NOMO-1 (cell line): ENCODE results near the gene ITGA4.

Experiments used
- DNase-seq, 2 experiments: peaks; one replicate each; lab custom pipeline; 2025; ENCODE audit not compliant: unreplicated experiment in 2 of 2; lab: John Stamatoyannopoulos, UW

The ITGA4 gene

GRCh38 chr2:181485638-181485946, 28.4 kb downstream of the ITGA4 start:
- DNase-seq: no peak

- DNase-seq: no peak
These were observed 42.0 kb downstream of the ITGA4 start for GRCh38 chr2:181499231-181499630.

GRCh38 chr2:181500201-181500600, 43.0 kb downstream of the ITGA4 start:
- DNase-seq: no peak

- no peak for DNase-seq
These were observed 58.5 kb downstream of the ITGA4 start for GRCh38 chr2:181515719-181516118.

- no peak for DNase-seq
These were observed 59.8 kb downstream of the ITGA4 start for GRCh38 chr2:181516992-181517391.

- DNase-seq: no peak
These were observed 60.6 kb downstream of the ITGA4 start for GRCh38 chr2:181517685-181518301.

GRCh38 chr2:181520253-181520652, 63.1 kb downstream of the ITGA4 start:
- DNase-seq: no peak

- DNase-seq: no peak
These were observed 66.6 kb downstream of the ITGA4 start for GRCh38 chr2:181523756-181524155.

GRCh38 chr2:181526014-181526413, 68.8 kb downstream of the ITGA4 start:
- no peak for DNase-seq

GRCh38 chr2:181527058-181527457, 69.9 kb downstream of the ITGA4 start:
- no peak for DNase-seq

GRCh38 chr2:181528441-181528840, 71.3 kb downstream of the ITGA4 start:
- no peak for DNase-seq

GRCh38 chr2:181536730-181537129, 79.5 kb downstream of the ITGA4 start:
- DNase-seq: no peak

GRCh38 chr2:181540421-181540820, 83.2 kb downstream of the ITGA4 start:
- no peak for DNase-seq

- no peak for DNase-seq
These were observed 85.0 kb downstream of the ITGA4 start for GRCh38 chr2:181542170-181542569.

- DNase-seq: no peak
These were observed 88.9 kb downstream of the ITGA4 start for GRCh38 chr2:181546086-181546485.

- no peak for DNase-seq
These were observed 95.6 kb downstream of the ITGA4 start for GRCh38 chr2:181552808-181553207.

- no peak for DNase-seq
These were observed 96.1 kb downstream of the ITGA4 start for GRCh38 chr2:181553244-181553643.

- DNase-seq: no peak
These were observed 97.1 kb downstream of the ITGA4 start for GRCh38 chr2:181554061-181554830.

- DNase-seq: no peak
These were observed 101.2 kb downstream of the ITGA4 start for GRCh38 chr2:181558371-181558770.

GRCh38 chr2:181563101-181563692, 106.0 kb downstream of the ITGA4 start:
- DNase-seq: peak; percentile 5 to 29

- no peak for DNase-seq
These were observed 109.3 kb downstream of the ITGA4 start for GRCh38 chr2:181566334-181567032.

- no peak for DNase-seq
These were observed 112.9 kb downstream of the ITGA4 start for GRCh38 chr2:181570059-181570458.
